Daoy (cell line): ENCODE results near the gene DDX25. TPM values are rescaled to one million over a fixed set of nuclear protein-coding genes. Genes with fewer than 3 reads are reported as not detected.
"Not testable (repeated sequence)": the region's sequence is repeated elsewhere in the genome, so short reads cannot be mapped to it uniquely, and the experiment has no call there.

Experiments used
- DNase-seq: peaks from one replicate; pipeline ENCODE4 v3.0.0-alpha.2; 2015; ENCODE audit warnings: low read depth
- total RNA-seq: library from RNA; depleted of rRNA; stranded (reverse); fragments of >200 nt; shearing (Covaris generic); gene quantifications from 2 replicates; pipeline ENCODE4 v1.2.3, GENCODE V29; 2014

The DDX25 gene
- total RNA-seq, 1 experiment from 2014 or later: 0.74 TPM

- no peak for DNase-seq
These were observed 370 bp downstream of the DDX25 start for GRCh38 chr11:125904678-125905077.

- DNase-seq: no peak
These were observed 6.0 kb downstream of the DDX25 start for GRCh38 chr11:125910226-125910849.

- DNase-seq: not testable (repeated sequence)
These were observed 10.3 kb downstream of the DDX25 start for GRCh38 chr11:125914601-125915000.

GRCh38 chr11:125916683-125917347 lies 12.5 kb downstream of the DDX25 start:
- no peak for DNase-seq

- DNase-seq: no peak
These were observed 14.0 kb downstream of the DDX25 start for GRCh38 chr11:125918140-125918840.

- DNase-seq: no peak
These were observed 16.7 kb downstream of the DDX25 start for GRCh38 chr11:125921042-125921441.

- DNase-seq: no peak
These were observed 17.8 kb downstream of the DDX25 start for GRCh38 chr11:125922156-125922555.

GRCh38 chr11:125923012-125923579 lies 18.8 kb downstream of the DDX25 start:
- peak; percentile 71 for DNase-seq

- no peak for DNase-seq
These were observed 19.3 kb downstream of the DDX25 start for GRCh38 chr11:125923633-125924032.

- no peak for DNase-seq
These were observed 20.2 kb downstream of the DDX25 start for GRCh38 chr11:125924384-125925007.

GRCh38 chr11:125925247-125925740 lies 21.0 kb downstream of the DDX25 start:
- DNase-seq: no peak

GRCh38 chr11:125925804-125926203 lies 21.5 kb downstream of the DDX25 start:
- no peak for DNase-seq

GRCh38 chr11:125926682-125927081 lies 22.4 kb downstream of the DDX25 start:
- no peak for DNase-seq

GRCh38 chr11:125929445-125930075 lies 25.3 kb downstream of the DDX25 start:
- DNase-seq: no peak

- DNase-seq: no peak
These were observed 25.8 kb downstream of the DDX25 start for GRCh38 chr11:125930076-125930450.

GRCh38 chr11:125931116-125931515 lies 26.8 kb downstream of the DDX25 start:
- DNase-seq: no peak

GRCh38 chr11:125931668-125932067 lies 27.4 kb downstream of the DDX25 start:
- no peak for DNase-seq

- DNase-seq: no peak
These were observed 28.0 kb downstream of the DDX25 start for GRCh38 chr11:125932301-125932700.

GRCh38 chr11:125933030-125933813 lies 28.9 kb downstream of the DDX25 start:
- no peak for DNase-seq

- DNase-seq: no peak
These were observed 30.2 kb downstream of the DDX25 start for GRCh38 chr11:125934473-125934872.

- no peak for DNase-seq
These were observed 30.7 kb downstream of the DDX25 start for GRCh38 chr11:125935056-125935455.
